Measurements from ENCODE around the gene PARP14. TPM values are rescaled to one million over a fixed set of nuclear protein-coding genes. Genes with fewer than 3 reads are reported as not detected.
"Not testable (repeated sequence)": the region's sequence is repeated elsewhere in the genome, so short reads cannot be mapped to it uniquely, and the experiment has no call there.

The PARP14 gene
- total RNA-seq: 45.7 and 51.9 TPM in 2 replicates

- H3K4me3 Mint-ChIP-seq (ENCODE audit: low read depth): peak within 1 kb of the TSS; percentile 95
- intact Hi-C loops (cut with micrococcal nuclease): loop anchor here (1.0 to 5.0 kb wide), 5 partner anchors 70 to 1134 kb away; partner anchors contain the start of genes HSPBAP1 and PARP15
- H3K36me3 Mint-ChIP-seq (ENCODE audit: low read depth): peaks cover 39% of the 10 kb centered on the region
- DNase-seq (ENCODE audit: low spot score): peak; percentile 71
- no peaks in the 10 kb centered on the region for H3K9me3 Mint-ChIP-seq
- no peaks in the 10 kb centered on the region for H3K27me3 Mint-ChIP-seq (ENCODE audit: low read depth)
- H3K27ac Mint-ChIP-seq: peak within 1 kb of the TSS; percentile 98
- H3K4me1 Mint-ChIP-seq (ENCODE audit: low read depth): peaks cover 58% of the 10 kb centered on the region
Measured at GRCh38 chr3:122680475-122681283, at the start of gene PARP14. Gene PARP14, plus strand, starts transcription at chr3:122680839. Its CDS starts 45 bp downstream, at chr3:122680884.

GRCh38 chr3:122635789-122636188 lies 44.9 kb upstream of the PARP14 start:
- Mint-ChIP-seq H3K4me3 (ENCODE audit: low read depth) (no peak overlapping the region), H3K27ac (no peak overlapping the region), H3K4me1 (ENCODE audit: low read depth) (peaks cover under 1% of the 10 kb centered on the region), H3K27me3 (ENCODE audit: low read depth) (no peaks in the 10 kb centered on the region), H3K9me3 (no peaks in the 10 kb centered on the region), H3K36me3 (ENCODE audit: low read depth) (peaks cover 29% of the 10 kb centered on the region)
- no peak for DNase-seq (ENCODE audit: low spot score)
- intact Hi-C loops (cut with micrococcal nuclease): no loop called here

GRCh38 chr3:122636697-122637096 lies 43.9 kb upstream of the PARP14 start:
- no peaks in the 10 kb centered on the region for H3K9me3 Mint-ChIP-seq
- no peak overlapping the region for H3K27ac Mint-ChIP-seq
- H3K4me1 Mint-ChIP-seq (ENCODE audit: low read depth): peaks cover 6% of the 10 kb centered on the region
- intact Hi-C loops (cut with micrococcal nuclease): no loop called here
- H3K27me3 Mint-ChIP-seq (ENCODE audit: low read depth): no peaks in the 10 kb centered on the region
- peaks cover 34% of the 10 kb centered on the region for H3K36me3 Mint-ChIP-seq (ENCODE audit: low read depth)
- H3K4me3 Mint-ChIP-seq (ENCODE audit: low read depth): no peak overlapping the region
- no peak for DNase-seq (ENCODE audit: low spot score)

GRCh38 chr3:122640437-122640999 lies 40.1 kb upstream of the PARP14 start:
- no peak overlapping the region for H3K4me3 Mint-ChIP-seq (ENCODE audit: low read depth)
- H3K4me1 Mint-ChIP-seq (ENCODE audit: low read depth): peaks cover 16% of the 10 kb centered on the region
- H3K27me3 Mint-ChIP-seq (ENCODE audit: low read depth): no peaks in the 10 kb centered on the region
- DNase-seq (ENCODE audit: low spot score): no peak
- no peak overlapping the region for H3K27ac Mint-ChIP-seq
- intact Hi-C loops (cut with micrococcal nuclease): no loop called here
- H3K9me3 Mint-ChIP-seq: no peaks in the 10 kb centered on the region
- peaks cover 26% of the 10 kb centered on the region for H3K36me3 Mint-ChIP-seq (ENCODE audit: low read depth)

GRCh38 chr3:122642935-122643334 lies 37.7 kb upstream of the PARP14 start:
- no peak for DNase-seq (ENCODE audit: low spot score)
- Mint-ChIP-seq H3K36me3 (ENCODE audit: low read depth) (peaks cover 9% of the 10 kb centered on the region), H3K4me1 (ENCODE audit: low read depth) (peaks cover 26% of the 10 kb centered on the region), H3K27ac (peak overlapping the region; percentile 33), H3K9me3 (no peaks in the 10 kb centered on the region), H3K27me3 (ENCODE audit: low read depth) (peaks cover 9% of the 10 kb centered on the region), H3K4me3 (ENCODE audit: low read depth) (no peak overlapping the region)
- intact Hi-C loops (cut with micrococcal nuclease): no loop called here

GRCh38 chr3:122646146-122646988 lies 34.3 kb upstream of the PARP14 start:
- peaks cover 20% of the 10 kb centered on the region for H3K4me1 Mint-ChIP-seq (ENCODE audit: low read depth)
- no peak overlapping the region for H3K4me3 Mint-ChIP-seq (ENCODE audit: low read depth)
- no peak for DNase-seq (ENCODE audit: low spot score)
- peaks cover 23% of the 10 kb centered on the region for H3K27me3 Mint-ChIP-seq (ENCODE audit: low read depth)
- H3K27ac Mint-ChIP-seq: no peak overlapping the region
- H3K36me3 Mint-ChIP-seq (ENCODE audit: low read depth): no peaks in the 10 kb centered on the region
- intact Hi-C loops (cut with micrococcal nuclease): loop anchor here (5.0 kb wide), 1 partner anchor 34 kb away; no protein-coding TSS in a partner anchor
- H3K9me3 Mint-ChIP-seq: no peaks in the 10 kb centered on the region

- peaks cover 35% of the 10 kb centered on the region for H3K27me3 Mint-ChIP-seq (ENCODE audit: low read depth)
- H3K9me3 Mint-ChIP-seq; H3K36me3 Mint-ChIP-seq (ENCODE audit: low read depth); H3K27ac Mint-ChIP-seq; DNase-seq (ENCODE audit: low spot score); intact Hi-C loops (cut with micrococcal nuclease); H3K4me3 Mint-ChIP-seq (ENCODE audit: low read depth); H3K4me1 Mint-ChIP-seq (ENCODE audit: low read depth): not testable (repeated sequence)
Measured at GRCh38 chr3:122651233-122651907, 29.3 kb upstream of the PARP14 start.

GRCh38 chr3:122651962-122652361 lies 28.7 kb upstream of the PARP14 start:
- H3K27ac Mint-ChIP-seq; DNase-seq (ENCODE audit: low spot score); H3K4me1 Mint-ChIP-seq (ENCODE audit: low read depth); H3K9me3 Mint-ChIP-seq; H3K4me3 Mint-ChIP-seq (ENCODE audit: low read depth); intact Hi-C loops (cut with micrococcal nuclease); H3K36me3 Mint-ChIP-seq (ENCODE audit: low read depth): not testable (repeated sequence)
- H3K27me3 Mint-ChIP-seq (ENCODE audit: low read depth): peaks cover 37% of the 10 kb centered on the region

GRCh38 chr3:122658336-122658735 lies 22.3 kb upstream of the PARP14 start:
- DNase-seq (ENCODE audit: low spot score); H3K36me3 Mint-ChIP-seq (ENCODE audit: low read depth); H3K9me3 Mint-ChIP-seq; intact Hi-C loops (cut with micrococcal nuclease); H3K27ac Mint-ChIP-seq; H3K4me3 Mint-ChIP-seq (ENCODE audit: low read depth); H3K4me1 Mint-ChIP-seq (ENCODE audit: low read depth): not testable (repeated sequence)
- H3K27me3 Mint-ChIP-seq (ENCODE audit: low read depth): peaks cover 35% of the 10 kb centered on the region

GRCh38 chr3:122660297-122660974 lies 20.2 kb upstream of the PARP14 start:
- Mint-ChIP-seq H3K36me3 (ENCODE audit: low read depth) (no peaks in the 10 kb centered on the region), H3K27me3 (ENCODE audit: low read depth) (peaks cover 31% of the 10 kb centered on the region), H3K9me3 (peaks cover 6% of the 10 kb centered on the region), H3K4me3 (ENCODE audit: low read depth) (no peak overlapping the region), H3K4me1 (ENCODE audit: low read depth) (peaks cover 6% of the 10 kb centered on the region), H3K27ac (no peak overlapping the region)
- DNase-seq (ENCODE audit: low spot score): no peak
- intact Hi-C loops (cut with micrococcal nuclease): no loop called here

- H3K27me3 Mint-ChIP-seq (ENCODE audit: low read depth): peaks cover 28% of the 10 kb centered on the region
- intact Hi-C loops (cut with micrococcal nuclease): no loop called here
- DNase-seq (ENCODE audit: low spot score): no peak
- peaks cover 6% of the 10 kb centered on the region for H3K9me3 Mint-ChIP-seq
- peaks cover 6% of the 10 kb centered on the region for H3K4me1 Mint-ChIP-seq (ENCODE audit: low read depth)
- H3K36me3 Mint-ChIP-seq (ENCODE audit: low read depth): no peaks in the 10 kb centered on the region
- no peak overlapping the region for H3K27ac Mint-ChIP-seq
- no peak overlapping the region for H3K4me3 Mint-ChIP-seq (ENCODE audit: low read depth)
Measured at GRCh38 chr3:122661633-122662032, 19.0 kb upstream of the PARP14 start.

GRCh38 chr3:122662505-122662904 lies 18.1 kb upstream of the PARP14 start:
- no peak overlapping the region for H3K27ac Mint-ChIP-seq
- H3K27me3 Mint-ChIP-seq (ENCODE audit: low read depth): peaks cover 24% of the 10 kb centered on the region

More at GRCh38 chr3:122662505-122662904, 18.1 kb upstream of the PARP14 start:
- no peaks in the 10 kb centered on the region for H3K36me3 Mint-ChIP-seq (ENCODE audit: low read depth)
- H3K4me3 Mint-ChIP-seq (ENCODE audit: low read depth): no peak overlapping the region
- H3K4me1 Mint-ChIP-seq (ENCODE audit: low read depth): peaks cover 6% of the 10 kb centered on the region
- intact Hi-C loops (cut with micrococcal nuclease): no loop called here
- H3K9me3 Mint-ChIP-seq: peaks cover 6% of the 10 kb centered on the region
- DNase-seq (ENCODE audit: low spot score): no peak

Data from activated T-helper 2 cell treated with anti-CD3 and anti-CD28 coated beads, Interferon-gamma antibody, Interleukin-2, Interleukin-4, amounts not matched to agents 10 μg/mL and 5 μg/mL and 100 μg/mL, durations not matched to agents 14 hours and 24 hours and 36 hours (primary cell).